Right atrium auricular region (tissue), 2 donors: ENCODE results near the gene DPF3. TPM values are rescaled to one million over a fixed set of nuclear protein-coding genes. Genes with fewer than 3 reads are reported as not detected.
A peak's percentile ranks its signal among the peaks of the same experiment; 100 is the strongest.

Experiments used
- DNase-seq: peaks from one replicate; pipeline ENCODE4 v3.0.0-alpha.2; 2019; ENCODE audit warnings: low spot score
- H3K27ac ChIP-seq, 2 donors: fragments of 200-600 bp; sonication (generic); 1 replicate in 1 of 2; 2 replicates in 1 of 2; pipeline ENCODE4 v1.5.1; 2016 to 2019
- H3K27me3 ChIP-seq, 2 donors: fragments of 200-600 bp; sonication (generic); one replicate each; pipeline versions ENCODE4 v1.5.1 to v1.6.0; 2017 to 2019
- H3K36me3 ChIP-seq: fragments of 200-600 bp; sonication (generic); one replicate; pipeline ENCODE4 v1.5.1; 2016
- H3K4me1 ChIP-seq, 2 donors: fragments of 200-600 bp; sonication (generic); one replicate each; pipeline versions ENCODE4 v1.5.1 to v1.6.0; 2017 to 2019
- H3K4me3 ChIP-seq, 2 donors: fragments of 200-600 bp; sonication (generic); 1 replicate in 1 of 2; 2 replicates in 1 of 2; pipeline ENCODE4 v1.5.1; 2017 to 2019; ENCODE audit warnings: mild to moderate bottlenecking in 1 of 2, moderate library complexity in 1 of 2
- H3K9me3 ChIP-seq, 2 donors: fragments of 200-600 bp; sonication (generic); one replicate each; pipeline ENCODE4 v1.5.1; 2019
- total RNA-seq, 2 donors: library from RNA; depleted of rRNA; stranded (reverse); fragments of >200 nt; gene quantifications; one replicate each; pipeline ENCODE4 v1.1.0, GENCODE V29; 2016
- TF ChIP-seq, protein P1 (sequence below), 2 donors: fragments of 200-600 bp; sonication (generic); IDR thresholded peaks; one replicate each; pipeline ENCODE4 v1.5.1; 2019; ENCODE audit warnings: antibody characterized with exemption in 2 of 2

Gene DPF3
- total RNA-seq, 2 donors from 2014 or later, result 14.7 to 26.6 TPM

DNA sequence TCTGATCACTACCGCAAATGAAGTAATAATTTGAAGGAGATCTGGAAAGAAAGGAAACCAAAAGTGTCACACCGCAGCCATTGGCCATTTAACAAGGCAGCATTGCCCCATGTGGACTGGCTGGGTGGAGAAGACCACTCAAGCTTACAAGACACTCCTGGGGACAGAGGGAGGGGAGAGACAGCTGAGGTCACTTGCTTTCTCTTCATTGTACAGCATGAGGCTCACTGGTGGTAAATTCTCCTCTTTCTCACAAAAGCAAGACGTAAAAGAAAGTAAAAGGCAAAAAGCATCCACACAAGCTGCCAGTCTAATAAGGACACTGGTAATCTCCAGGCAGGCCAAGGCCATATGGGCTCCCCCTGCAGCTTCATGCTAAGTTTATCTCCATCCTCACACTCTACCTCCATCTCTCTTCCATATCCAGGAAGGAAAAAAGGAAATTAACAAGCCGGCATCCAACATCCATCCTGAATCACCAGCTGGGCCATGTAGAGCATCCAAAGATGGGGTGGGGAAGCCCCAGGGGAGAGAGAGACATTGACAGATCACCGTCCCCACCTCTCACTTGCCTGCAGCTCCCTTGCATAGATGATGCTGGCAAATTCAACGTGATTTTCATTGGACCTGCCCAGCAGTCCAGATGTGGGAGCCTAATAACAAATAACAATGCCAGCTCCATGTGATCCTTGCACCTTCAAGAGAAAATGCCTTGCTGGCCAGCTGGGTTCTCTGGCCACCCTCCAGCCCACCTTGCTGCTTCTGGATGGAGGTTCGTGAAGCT, 100.6 kb downstream of the DPF3 start:
- no peak overlapping the region for H3K4me3 ChIP-seq
- no peaks in the 10 kb centered on the region for H3K27me3 ChIP-seq
- peaks cover 0 to 37% of the 10 kb centered on the region in 2 donors for H3K4me1 ChIP-seq
- H3K36me3 ChIP-seq, result no peaks in the 10 kb centered on the region
- TF ChIP-seq, protein P1, sequence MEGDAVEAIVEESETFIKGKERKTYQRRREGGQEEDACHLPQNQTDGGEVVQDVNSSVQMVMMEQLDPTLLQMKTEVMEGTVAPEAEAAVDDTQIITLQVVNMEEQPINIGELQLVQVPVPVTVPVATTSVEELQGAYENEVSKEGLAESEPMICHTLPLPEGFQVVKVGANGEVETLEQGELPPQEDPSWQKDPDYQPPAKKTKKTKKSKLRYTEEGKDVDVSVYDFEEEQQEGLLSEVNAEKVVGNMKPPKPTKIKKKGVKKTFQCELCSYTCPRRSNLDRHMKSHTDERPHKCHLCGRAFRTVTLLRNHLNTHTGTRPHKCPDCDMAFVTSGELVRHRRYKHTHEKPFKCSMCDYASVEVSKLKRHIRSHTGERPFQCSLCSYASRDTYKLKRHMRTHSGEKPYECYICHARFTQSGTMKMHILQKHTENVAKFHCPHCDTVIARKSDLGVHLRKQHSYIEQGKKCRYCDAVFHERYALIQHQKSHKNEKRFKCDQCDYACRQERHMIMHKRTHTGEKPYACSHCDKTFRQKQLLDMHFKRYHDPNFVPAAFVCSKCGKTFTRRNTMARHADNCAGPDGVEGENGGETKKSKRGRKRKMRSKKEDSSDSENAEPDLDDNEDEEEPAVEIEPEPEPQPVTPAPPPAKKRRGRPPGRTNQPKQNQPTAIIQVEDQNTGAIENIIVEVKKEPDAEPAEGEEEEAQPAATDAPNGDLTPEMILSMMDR (IDR thresholded peaks at IDR 0.05), result no peak
- H3K9me3 ChIP-seq, result no peaks in the 10 kb centered on the region
- peak overlapping the region; percentile 81 to 85 for H3K27ac ChIP-seq
- no peak for DNase-seq

DNA sequence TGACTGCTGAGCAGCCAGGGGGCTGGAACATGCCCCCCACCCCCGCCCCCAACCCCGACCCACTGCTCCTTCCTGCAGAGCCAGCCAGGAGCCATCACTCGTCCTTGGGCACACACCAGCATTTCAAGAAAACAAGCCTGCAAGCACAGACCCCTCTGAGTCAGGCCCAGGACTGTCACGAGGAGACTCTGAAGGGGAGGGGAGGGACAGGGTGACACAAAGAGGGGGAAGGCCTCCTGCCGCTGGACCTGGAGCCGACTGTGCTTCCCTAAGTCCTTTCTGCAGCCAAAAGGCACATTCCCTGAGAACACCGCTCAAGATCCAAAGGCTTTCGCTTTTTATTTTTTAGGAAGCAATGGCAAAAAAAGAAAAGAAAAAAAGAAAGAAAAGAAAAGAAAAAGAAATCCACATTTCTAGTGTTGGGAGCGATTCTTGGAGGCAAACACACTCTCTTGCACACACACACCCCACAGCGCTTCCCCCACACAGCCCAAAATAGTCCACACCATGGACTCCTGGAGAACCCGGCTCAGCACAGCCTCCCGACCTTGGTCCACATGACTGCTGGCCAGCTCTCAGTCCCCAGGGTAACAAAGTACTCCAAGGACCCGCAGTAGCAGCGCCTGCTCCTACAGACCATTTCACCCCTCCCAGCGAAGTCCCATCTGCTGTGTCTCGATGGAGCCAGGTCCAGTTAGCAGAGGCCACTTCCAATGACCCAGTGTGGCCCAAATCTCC, 101.7 kb downstream of the DPF3 start:
- TF ChIP-seq, protein P1 (IDR thresholded peaks at IDR 0.05), result no peak
- DNase-seq, result no peak
- Histone ChIP-seq H3K36me3 (no peaks in the 10 kb centered on the region), H3K27me3 (no peaks in the 10 kb centered on the region), H3K4me3 (peak overlapping the region in 1 of 2 donors; percentile 19), H3K4me1 (peaks cover 0 to 37% of the 10 kb centered on the region in 2 donors), H3K27ac (peak overlapping the region; percentile 81 to 85), H3K9me3 (no peaks in the 10 kb centered on the region)

DNA sequence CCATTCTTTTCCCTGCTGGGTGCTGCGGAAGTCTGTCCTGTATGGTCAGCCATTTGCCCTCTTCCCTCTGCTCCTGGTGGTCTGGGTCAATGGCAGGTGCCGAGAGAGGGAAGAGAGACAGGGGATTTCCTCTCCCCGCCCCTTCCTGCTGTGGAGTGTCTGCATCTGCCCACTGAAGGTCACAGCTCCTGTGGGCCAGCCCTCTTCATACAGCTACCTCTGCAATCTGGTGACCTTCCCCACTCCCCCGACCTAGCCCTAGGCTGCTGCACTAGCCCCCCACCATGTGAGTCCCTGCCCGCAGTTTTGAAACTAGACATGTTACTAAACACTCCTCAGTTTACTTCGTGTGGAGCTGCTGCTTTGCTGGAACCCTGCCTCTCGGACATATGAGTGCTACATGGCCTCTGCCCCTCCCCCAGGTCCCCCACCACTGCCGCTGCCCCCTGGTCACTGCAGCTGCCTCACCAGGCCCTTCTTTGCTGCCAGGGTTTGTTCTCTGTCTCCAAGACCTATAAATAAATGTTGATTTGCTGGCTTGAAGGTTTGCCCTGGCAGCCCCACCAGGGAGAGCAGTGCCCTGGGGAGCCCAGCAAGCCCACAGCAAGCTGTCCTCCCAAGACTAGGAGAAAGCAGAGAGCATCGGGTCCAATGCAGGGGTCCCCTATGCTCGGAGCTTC, 102.9 kb downstream of the DPF3 start:
- Histone ChIP-seq H3K27me3 (no peaks in the 10 kb centered on the region), H3K36me3 (no peaks in the 10 kb centered on the region), H3K4me3 (no peak overlapping the region), H3K27ac (peak overlapping the region; percentile 81 to 85), H3K9me3 (no peaks in the 10 kb centered on the region), H3K4me1 (peaks cover 0 to 37% of the 10 kb centered on the region in 2 donors)
- TF ChIP-seq, protein P1 (IDR thresholded peaks at IDR 0.05), result no peak
- DNase-seq, result no peak

DNA sequence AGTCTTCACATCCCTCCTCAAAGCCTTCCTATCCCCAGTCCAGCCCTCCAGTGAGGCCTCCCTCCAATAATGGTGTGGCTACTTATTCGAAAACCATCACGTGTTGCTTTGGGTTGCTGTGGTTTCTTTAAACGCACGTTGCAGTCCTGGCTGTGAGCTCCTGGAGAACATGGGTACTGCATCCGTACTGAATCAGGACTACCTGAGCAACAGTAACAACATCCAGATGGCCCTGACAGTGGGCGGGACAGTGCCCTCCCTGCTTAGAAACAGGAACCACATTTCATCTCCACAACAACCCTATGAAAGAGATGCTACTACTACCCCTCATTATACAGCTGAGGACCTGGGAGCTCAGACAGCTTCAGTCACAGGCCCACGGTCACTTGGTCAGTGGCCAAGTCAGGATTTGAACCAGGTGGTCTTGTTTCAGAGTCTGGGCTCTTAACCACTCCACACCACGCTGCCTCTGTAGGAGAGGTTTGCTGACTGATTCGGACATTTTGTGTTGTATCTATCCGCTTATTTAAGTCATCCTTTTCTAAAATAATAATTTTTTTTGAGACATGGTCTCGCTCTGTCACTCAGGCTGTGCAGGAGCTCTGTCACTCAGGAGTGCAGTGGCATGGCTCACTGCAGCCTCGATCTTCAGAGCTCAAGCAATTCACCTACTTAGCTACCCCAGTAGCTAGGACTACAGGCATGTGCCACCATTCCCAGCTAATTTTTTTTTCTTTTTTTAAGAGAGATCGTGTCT, 104.8 kb downstream of the DPF3 start:
- peak overlapping the region; percentile 81 to 85 for H3K27ac ChIP-seq
- H3K4me1 ChIP-seq, result peaks cover 0 to 34% of the 10 kb centered on the region in 2 donors

DNA sequence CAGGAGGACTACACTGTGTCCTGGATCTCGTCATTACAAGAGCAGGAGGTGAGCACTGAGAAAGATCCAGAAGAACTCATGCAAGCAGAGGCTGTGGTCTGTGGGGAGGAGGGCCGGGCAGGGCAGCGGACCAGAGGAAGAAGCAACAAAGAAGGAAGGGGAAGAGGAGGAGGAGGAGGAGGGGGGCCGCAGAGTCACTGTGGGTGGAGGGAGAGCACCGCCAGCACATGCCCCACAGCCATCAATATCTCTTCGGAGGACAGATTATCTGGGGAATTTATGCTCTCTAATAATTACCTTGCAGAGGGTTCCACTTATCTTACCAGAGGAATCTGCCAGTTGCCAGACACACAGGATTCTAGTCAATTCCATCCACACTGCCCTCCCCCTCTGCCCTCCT, 105.6 kb downstream of the DPF3 start:
- Histone ChIP-seq H3K36me3 (no peaks in the 10 kb centered on the region), H3K4me1 (peaks cover 0 to 30% of the 10 kb centered on the region in 2 donors), H3K27ac (peak overlapping the region; percentile 33 to 53), H3K9me3 (no peaks in the 10 kb centered on the region), H3K4me3 (no peak overlapping the region), H3K27me3 (no peaks in the 10 kb centered on the region)
- DNase-seq, result no peak
- TF ChIP-seq, protein P1 (IDR thresholded peaks at IDR 0.05), result no peak

More for the DNA sequence above, 104.8 kb downstream of the DPF3 start:
- no peak for DNase-seq
- H3K9me3 ChIP-seq, result no peaks in the 10 kb centered on the region
- H3K27me3 ChIP-seq, result no peaks in the 10 kb centered on the region
- H3K36me3 ChIP-seq, result no peaks in the 10 kb centered on the region
- no peak overlapping the region for H3K4me3 ChIP-seq
- TF ChIP-seq, protein P1 (IDR thresholded peaks at IDR 0.05), result no peak
